NCI-H748 (cell line): ENCODE results near the gene PCDH15.

ENCODE experiments used
- DNase-seq: peaks from one replicate; lab custom pipeline; 2025; ENCODE audit not compliant: unreplicated experiment; lab: John Stamatoyannopoulos, UW

Gene PCDH15

DNA sequence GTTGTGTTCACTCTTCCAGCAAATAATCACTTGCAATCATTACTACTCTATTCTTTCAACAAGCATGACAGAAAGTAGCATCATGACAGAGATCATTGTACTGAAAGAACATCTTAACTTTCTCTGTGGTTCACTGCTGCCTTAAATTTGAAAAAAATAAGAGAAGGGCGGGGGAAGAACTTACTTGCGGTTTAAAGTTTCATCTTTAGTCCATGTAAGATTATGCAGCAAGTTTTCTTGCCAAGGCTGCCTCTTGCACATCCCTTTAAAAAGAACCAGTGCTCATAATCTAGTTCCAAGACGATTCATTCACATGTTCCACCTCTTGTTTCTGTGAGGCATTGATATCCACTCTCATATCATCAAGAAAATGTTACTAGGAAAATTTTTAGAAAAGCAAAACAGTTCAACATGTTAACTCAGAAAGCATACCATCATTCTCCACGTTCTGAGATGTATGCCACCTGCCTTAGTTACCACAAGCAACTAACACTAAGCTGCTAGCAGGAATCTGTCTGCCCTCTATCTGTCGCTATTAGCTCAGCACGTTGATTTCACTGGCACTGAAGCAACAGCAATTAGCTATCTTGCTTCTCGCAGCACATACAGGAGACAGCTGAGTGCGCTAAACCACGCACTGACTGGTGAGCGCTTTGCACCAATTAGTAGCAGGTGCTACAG is at the start of gene PCDH15:
PCDH15 (minus strand) TSS at position 491 of the 681 bp plus-strand sequence. CDS start 136,969 bp downstream, outside the sequence.
- DNase-seq = peak; percentile 96

DNA sequence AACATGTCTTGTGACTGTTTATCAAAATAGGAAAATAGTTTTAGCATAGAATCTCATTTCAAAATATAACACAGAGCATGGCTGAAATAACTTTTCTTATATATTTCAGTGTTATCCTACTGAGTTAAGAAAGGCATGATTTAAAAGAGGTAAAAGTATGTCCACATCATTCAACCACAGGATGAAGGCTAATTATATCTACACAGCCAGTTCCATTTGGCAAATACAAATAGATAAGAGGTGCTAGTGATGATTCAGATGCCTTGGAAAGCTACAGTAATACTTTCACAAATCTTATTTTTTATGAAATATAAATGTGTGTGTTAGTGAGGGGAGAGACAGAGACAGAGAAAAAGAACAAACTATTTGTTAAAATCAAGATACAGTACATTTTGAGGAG is 42.9 kb upstream of the PCDH15 start:
- no peak for DNase-seq

DNA sequence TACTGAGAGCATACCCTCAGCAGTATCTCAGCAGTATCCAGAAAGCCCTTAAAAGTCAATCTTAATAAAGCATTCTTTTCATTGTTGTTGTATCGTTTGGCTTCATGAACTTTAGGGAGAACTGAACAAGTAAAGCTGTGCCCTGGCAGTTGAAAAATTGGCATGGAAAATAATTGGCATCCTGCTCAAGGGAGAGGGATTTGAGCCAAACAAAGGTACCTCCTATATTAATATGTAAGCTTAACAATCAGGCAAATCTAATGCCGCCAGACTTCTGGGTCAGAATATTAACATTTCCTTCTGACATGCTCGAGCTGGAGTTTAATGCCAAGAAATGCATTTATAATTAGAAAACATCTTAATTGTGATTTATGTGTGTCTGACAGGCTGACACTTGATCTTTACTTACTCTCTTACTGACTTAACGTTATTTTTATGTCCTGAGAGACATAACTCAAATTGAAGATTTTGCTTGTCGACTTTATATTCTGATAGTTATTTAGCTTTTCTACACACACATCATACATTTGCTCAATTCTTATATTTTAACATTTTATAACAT is 42.1 kb upstream of the PCDH15 start:
- DNase-seq = no peak

GRCh38 chr10:54837479-54837878 is 36.4 kb upstream of the PCDH15 start:
- DNase-seq = no peak

DNA sequence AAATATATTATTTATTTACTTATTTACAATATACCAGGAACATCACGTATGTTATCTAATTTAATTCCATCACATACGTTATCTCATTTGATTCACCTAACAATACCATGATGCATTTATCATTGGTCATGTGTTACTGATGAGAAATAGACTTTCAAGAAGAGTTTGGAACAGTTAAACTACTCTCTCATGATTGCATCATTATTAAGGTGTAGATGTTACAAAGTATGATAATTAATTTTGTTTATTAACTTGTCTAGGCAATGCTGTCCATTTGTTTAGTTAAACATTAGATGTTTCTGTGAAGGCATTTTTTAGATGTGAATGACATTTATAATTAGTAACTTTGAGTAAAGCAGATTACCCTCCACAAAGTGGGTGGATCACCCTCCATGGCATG is 32.0 kb upstream of the PCDH15 start:
- no peak for DNase-seq

- DNase-seq = no peak
These were observed 26.0 kb upstream of the PCDH15 start for GRCh38 chr10:54826994-54827560.

GRCh38 chr10:54815583-54815982 is 14.6 kb upstream of the PCDH15 start:
- no peak for DNase-seq

DNA sequence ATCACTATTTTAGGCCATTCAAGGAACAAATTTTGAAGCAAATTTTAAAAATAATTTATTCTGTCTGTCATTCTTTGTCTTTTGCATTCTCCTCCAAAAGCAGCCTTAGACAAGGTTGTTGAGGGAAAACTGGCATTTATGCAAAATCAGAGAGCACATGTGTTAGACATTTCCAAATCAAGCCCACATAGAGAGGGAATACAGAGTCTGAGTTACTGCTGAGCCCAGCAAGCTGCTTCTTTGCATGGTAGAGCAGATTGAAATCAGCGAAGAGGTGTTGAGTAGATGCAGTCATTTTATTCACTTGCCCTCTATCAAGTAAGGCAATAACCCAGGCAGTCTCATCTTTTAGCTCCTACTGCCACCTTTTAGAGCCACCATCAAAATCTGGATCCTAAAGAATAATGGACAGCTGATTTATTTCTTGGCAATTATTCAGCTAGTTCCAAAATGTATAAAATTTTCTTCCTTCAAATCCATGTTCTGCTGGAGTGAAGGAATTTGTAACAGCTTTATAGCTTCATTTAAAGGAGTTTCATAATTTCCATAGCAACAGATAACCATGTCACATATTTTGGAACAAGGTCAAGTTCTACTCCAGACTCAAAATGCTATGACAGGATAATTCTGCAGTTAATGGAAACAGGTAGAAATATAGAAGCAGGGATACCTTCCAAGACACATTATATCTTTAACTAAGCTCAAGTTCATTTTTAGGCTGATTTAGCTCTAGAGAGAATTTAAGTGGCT is 7.3 kb upstream of the PCDH15 start:
- no peak for DNase-seq

GRCh38 chr10:54799506-54799905 is 1.5 kb downstream of the PCDH15 start:
- DNase-seq = peak; percentile 83

GRCh38 chr10:54797636-54798321 is 3.3 kb downstream of the PCDH15 start:
- no peak for DNase-seq

DNA sequence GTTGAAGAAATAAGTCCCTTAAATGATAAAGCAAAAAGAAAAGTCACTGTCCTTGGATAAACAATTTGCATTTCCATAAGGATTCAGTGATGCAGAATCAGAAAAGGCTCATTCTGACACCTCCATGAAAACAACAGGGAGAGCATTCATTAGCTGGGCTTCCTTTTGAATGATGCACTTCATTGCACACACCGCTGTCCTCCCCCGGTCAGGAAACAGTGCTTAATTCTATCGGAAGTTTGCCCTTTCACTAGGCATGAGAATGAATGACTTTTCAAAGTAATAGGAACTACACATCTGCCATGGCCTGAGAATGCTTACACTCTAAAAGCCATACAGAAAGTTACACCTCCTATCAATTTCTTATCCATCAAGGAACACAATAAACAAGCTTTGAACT is 4.2 kb downstream of the PCDH15 start:
- no peak for DNase-seq

DNA sequence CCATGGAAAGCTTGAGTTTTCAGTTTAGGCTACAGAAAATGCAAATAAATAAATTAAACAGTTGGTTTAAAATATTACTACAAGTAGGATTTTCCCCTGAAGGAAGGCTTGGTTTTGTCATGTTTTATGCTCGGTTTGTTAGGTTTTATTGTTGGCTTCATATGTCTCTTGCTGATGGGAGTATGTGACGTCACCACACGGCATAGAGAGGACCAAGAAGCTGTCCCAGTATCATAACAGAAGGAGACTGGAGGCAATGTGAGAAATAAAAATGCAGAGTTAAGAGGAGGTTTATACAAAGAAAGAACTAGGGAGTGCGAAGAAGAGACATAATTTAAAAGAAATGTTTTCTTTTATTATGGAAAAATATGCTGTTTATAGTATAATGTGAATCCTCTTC is 24.4 kb downstream of the PCDH15 start:
- no peak for DNase-seq

DNA sequence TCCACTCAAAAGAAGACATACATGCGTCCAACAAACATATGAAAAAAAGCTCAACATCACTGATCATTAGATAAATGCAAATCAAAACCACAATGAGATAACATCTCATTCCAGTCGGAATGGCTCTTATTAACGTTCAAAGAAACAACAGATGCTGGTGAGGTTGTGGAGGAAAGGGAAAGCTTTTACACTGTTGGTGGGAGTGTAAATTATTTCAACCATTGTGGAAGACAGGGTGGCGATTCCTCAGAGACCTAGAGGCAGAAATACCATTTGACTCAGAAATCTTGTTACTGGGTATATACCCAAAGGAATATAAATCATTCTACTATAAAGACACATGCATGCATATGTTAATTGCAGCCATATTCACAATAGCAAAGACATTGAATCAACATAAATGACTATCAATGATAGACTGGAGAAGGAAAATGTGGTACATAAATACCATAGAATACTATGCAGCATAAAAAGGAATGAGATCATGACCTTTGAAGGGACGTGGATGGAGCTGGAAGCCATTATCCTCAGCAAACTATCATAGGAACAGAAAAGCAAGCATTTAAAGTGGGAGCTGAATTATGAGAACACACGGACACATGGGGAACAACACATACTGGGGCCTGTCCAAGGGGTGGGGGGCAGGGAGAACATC is 28.4 kb downstream of the PCDH15 start:
- no peak for DNase-seq

- DNase-seq = no peak
These were observed 32.0 kb downstream of the PCDH15 start for GRCh38 chr10:54769051-54769450.

DNA sequence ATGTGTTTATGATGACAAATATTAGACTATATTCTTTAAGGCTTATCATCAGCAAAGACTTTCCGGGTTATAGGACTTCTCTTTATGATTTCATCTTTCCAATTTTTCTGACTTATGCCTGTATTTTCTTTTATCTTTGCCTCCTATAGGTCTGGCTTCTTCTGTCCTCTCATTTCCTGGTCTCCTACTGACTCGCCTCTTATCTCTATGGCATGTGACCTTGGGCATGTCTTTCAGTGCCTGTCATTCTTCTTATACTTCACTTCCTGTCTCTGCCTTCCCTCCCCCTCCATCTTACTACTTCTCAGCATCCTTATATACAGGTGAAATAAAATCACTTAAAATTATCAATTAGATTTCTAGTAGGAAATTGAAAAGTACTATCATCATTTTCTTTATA is 42.2 kb downstream of the PCDH15 start:
- no peak for DNase-seq

DNA sequence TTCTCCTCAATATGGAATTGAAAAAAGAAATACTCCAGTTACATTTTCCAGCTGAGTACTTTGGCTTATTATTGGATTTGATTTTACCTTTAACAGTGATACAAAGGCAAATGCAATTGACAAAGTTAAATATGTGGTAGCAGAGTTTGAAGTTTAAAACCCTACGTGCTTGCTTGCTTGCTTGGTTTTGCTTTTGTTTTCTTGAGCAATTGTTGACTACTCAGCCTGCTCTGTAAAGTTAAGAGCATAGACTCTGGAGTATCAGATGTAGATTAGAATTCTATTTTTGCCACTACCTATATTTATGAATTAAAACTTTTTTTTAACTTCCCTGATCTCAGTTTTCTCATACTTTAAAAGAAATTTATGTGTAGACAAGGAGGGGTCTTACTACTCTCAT is 51.4 kb downstream of the PCDH15 start:
- no peak for DNase-seq

GRCh38 chr10:54745436-54745835 is 55.6 kb downstream of the PCDH15 start:
- DNase-seq = no peak

GRCh38 chr10:54742416-54742815 is 58.6 kb downstream of the PCDH15 start:
- no peak for DNase-seq

- DNase-seq = no peak
These were observed 72.5 kb downstream of the PCDH15 start for GRCh38 chr10:54728511-54728910.

GRCh38 chr10:54722075-54722474 is 79.0 kb downstream of the PCDH15 start:
- DNase-seq = no peak

DNA sequence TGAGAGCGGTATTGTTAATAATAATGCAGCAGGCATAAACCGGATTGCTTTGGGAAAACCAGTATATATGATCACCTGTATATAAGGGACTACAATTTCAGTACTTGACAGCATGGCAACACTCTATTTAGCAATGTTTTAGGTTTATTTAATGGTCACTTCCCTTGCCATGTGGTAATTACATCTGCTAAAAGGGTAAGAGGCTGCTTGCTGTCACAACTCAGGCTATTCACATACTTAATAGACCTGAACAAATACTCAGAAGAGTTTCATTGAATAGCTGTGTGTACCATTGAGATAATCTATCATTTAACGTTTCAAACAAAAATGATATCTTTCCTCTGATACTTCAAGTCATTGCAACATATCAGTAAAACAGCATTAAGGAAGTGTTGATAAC is 90.1 kb downstream of the PCDH15 start:
- peak; percentile 92 for DNase-seq
